Suprapubic skin (tissue), 4 donors: ENCODE data around the gene BFSP2. TPM values are rescaled to one million over a fixed set of nuclear protein-coding genes. Genes with fewer than 3 reads are reported as not detected.

Experiments
- DNase-seq, 2 donors: peaks; one replicate each; pipeline ENCODE4 v3.0.0-alpha.2; 2019; ENCODE audit warnings: low spot score in 2 of 2
- H3K27ac ChIP-seq: fragments of 200-600 bp; sonication (generic); one replicate; pipeline ENCODE4 v1.5.1; 2019
- H3K27me3 ChIP-seq: fragments of 200-600 bp; sonication (generic); one replicate; pipeline ENCODE4 v1.5.1; 2019
- H3K36me3 ChIP-seq: fragments of 200-600 bp; sonication (generic); one replicate; pipeline ENCODE4 v1.5.1; 2019
- H3K4me1 ChIP-seq: fragments of 200-600 bp; sonication (generic); one replicate; pipeline ENCODE4 v1.5.1; 2019
- H3K4me3 ChIP-seq: fragments of 200-600 bp; sonication (generic); one replicate; pipeline ENCODE4 v1.5.1; 2019; ENCODE audit warnings: mild to moderate bottlenecking
- H3K9me3 ChIP-seq: fragments of 200-600 bp; sonication (generic); one replicate; pipeline ENCODE4 v1.5.1; 2019
- EP300 ChIP-seq: sonication (generic); formaldehyde crosslinking; IDR thresholded peaks from one replicate; pipeline ENCODE4 v1.6.1; 2017; ENCODE audit warnings: antibody characterized with exemption
- POLR2A ChIP-seq, 2 donors: fragments of 450-650 bp; IDR thresholded peaks; one replicate each; pipeline ENCODE4 v1.6.1; 2017; ENCODE audit warnings: antibody characterized with exemption in 2 of 2, mild to moderate bottlenecking in 2 of 2, moderate library complexity in 2 of 2
- POLR2AphosphoS5 ChIP-seq, 3 donors: sonication (generic); formaldehyde crosslinking; IDR thresholded peaks; one replicate each; pipeline ENCODE4 v1.6.1; 2017; ENCODE audit warnings: antibody characterized with exemption in 3 of 3
- WGBS: methylation state at CpG from one replicate; pipeline ENCODE4 v1.1.5; 2018; 5-methylcytosine and 5-hydroxymethylcytosine counted together
- total RNA-seq, 4 donors: library from RNA; depleted of rRNA; stranded (reverse); fragments of >200 nt; gene quantifications; one replicate each; pipeline ENCODE4 v1.1.0, GENCODE V29; 2016
- TF ChIP-seq, protein P1 (sequence below), 2 donors: fragments of 200-600 bp in 1 of 2; fragments of 450-650 bp in 1 of 2; sonication (generic) in 1 of 2; IDR thresholded peaks; one replicate each; pipeline ENCODE4 v1.5.1; 2016 to 2019; ENCODE audit warnings: antibody characterized with exemption in 2 of 2, mild to moderate bottlenecking in 1 of 2, moderate library complexity in 1 of 2

The BFSP2 gene
- total RNA-seq, 4 donors from 2014 or later: 2.3 TPM; not detected in 3

DNA sequence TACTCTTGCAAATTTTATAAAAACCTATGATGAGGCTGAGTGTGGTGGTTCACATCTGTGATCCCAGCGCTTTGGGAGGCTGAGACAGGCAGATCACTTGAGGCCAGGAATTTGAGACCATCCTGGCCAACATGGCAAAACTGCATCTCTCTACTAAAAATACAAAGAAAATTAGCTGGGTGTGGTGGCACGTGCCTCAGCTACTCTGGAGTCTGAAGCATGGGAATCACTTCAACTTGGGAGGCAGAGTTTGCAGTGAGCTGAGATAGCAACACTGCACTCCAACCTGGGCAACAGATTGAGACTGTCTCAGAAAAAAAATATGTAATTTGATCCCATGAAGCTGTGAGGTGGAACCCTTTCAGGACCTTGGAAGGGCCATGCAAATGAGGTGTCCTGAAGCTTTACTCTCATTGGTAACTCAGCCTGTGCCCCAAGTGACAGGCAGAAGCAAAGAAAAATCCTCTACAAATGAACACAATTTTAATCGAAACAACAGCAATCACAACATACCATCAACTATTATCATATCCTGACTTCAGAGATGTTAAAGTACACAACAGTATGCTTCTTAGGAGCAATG is 89.0 kb downstream of the BFSP2 start:
- no peak for DNase-seq
- no peaks in the 10 kb centered on the region for H3K9me3 ChIP-seq
- TF ChIP-seq, protein P1, sequence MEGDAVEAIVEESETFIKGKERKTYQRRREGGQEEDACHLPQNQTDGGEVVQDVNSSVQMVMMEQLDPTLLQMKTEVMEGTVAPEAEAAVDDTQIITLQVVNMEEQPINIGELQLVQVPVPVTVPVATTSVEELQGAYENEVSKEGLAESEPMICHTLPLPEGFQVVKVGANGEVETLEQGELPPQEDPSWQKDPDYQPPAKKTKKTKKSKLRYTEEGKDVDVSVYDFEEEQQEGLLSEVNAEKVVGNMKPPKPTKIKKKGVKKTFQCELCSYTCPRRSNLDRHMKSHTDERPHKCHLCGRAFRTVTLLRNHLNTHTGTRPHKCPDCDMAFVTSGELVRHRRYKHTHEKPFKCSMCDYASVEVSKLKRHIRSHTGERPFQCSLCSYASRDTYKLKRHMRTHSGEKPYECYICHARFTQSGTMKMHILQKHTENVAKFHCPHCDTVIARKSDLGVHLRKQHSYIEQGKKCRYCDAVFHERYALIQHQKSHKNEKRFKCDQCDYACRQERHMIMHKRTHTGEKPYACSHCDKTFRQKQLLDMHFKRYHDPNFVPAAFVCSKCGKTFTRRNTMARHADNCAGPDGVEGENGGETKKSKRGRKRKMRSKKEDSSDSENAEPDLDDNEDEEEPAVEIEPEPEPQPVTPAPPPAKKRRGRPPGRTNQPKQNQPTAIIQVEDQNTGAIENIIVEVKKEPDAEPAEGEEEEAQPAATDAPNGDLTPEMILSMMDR (IDR thresholded peaks at IDR 0.05): no peak
- TF ChIP-seq POLR2AphosphoS5 (IDR thresholded peaks at IDR 0.05) (no peak), EP300 (no peak), POLR2A (IDR thresholded peaks at IDR 0.05) (no peak)
- H3K4me3 ChIP-seq: no peak overlapping the region
- WGBS: 33% methylated on average over 3 of the region's 3 CpGs
- peaks cover 5% of the 10 kb centered on the region for H3K4me1 ChIP-seq
- H3K27me3 ChIP-seq: no peaks in the 10 kb centered on the region
- H3K27ac ChIP-seq: no peak overlapping the region
- no peaks in the 10 kb centered on the region for H3K36me3 ChIP-seq

DNA sequence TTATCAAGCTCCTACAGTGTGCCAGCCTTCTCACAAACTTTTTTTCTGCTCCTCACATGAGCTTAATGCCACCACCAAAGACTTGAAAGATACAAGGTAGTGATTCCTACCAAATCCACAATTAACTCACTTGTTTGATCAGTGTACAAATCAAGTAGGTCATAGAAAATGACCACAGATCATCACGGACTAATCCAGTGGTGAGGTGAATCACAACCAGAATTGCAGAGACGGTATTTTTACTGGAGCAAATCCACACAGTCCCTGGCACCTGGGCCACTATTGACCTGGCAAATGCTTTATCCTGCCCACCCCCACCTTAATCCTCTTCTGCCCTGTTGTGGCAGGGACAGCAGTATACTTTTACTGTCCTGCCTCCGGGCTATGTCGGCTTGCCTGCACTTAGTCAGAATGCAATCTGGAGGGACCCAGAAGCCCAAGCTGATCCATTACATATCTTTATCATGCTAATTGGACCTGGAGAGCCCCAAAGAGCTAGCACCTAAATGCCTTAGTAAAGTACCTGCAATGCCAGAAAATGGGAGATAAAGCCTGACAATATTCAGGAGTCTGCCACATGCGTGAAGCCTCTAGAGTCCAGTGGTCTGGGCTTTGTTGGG is 89.7 kb downstream of the BFSP2 start:
- DNase-seq: no peak
- H3K27ac ChIP-seq: no peak overlapping the region
- no peak for TF ChIP-seq EP300
- TF ChIP-seq POLR2AphosphoS5 (IDR thresholded peaks at IDR 0.05): no peak
- no peak for TF ChIP-seq POLR2A (IDR thresholded peaks at IDR 0.05)
- TF ChIP-seq, protein P1 (IDR thresholded peaks at IDR 0.05): no peak
- H3K4me1 ChIP-seq: peaks cover 5% of the 10 kb centered on the region
- no peaks in the 10 kb centered on the region for H3K27me3 ChIP-seq
- no peaks in the 10 kb centered on the region for H3K9me3 ChIP-seq
- H3K36me3 ChIP-seq: no peaks in the 10 kb centered on the region
- 72% methylated on average over 5 of the region's 5 CpGs for WGBS
- no peak overlapping the region for H3K4me3 ChIP-seq

DNA sequence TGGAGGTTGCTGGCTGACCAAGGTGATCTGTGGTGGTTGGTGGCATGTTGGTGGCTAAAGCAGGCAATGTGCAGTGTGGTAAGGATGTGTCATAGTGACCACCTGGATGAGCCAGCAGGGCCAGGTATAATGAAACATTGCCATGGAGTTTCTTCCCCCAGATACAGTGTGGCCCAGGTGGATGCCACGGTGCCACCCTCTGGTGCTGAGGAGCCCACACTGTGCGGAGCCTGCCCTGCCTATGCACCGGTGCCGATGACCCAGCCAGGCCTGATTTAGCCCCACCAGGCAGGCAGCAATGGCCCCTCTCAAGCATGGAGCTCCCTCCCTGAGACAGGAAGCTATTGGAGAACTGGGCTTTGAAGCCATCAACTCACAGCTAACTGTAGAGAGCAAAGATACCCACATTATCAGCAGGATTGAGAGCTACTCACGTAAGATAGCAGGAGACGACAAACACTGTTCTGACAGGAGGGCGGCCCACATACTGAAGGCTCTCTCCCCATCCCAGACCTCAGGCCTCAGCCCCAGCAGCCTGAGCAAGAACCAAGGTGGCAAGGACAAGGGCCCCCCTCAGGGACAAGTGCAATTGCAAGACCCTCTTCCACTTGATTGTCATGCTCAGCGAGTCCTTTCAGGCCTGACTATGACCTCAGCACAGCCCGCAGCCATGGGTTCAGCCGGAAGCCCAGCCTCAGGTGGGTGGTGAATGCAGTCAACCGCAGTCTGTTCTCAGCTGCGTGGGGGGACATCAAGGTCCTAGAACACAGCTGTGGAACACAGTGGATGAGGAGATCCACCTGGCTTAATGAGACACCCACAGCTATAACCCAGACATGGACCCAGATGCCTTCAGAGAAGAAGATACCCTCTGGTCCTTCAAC is 90.9 kb downstream of the BFSP2 start:
- Histone ChIP-seq H3K4me3 (no peak overlapping the region), H3K27me3 (no peaks in the 10 kb centered on the region), H3K36me3 (no peaks in the 10 kb centered on the region), H3K9me3 (no peaks in the 10 kb centered on the region), H3K27ac (no peak overlapping the region), H3K4me1 (peaks cover 5% of the 10 kb centered on the region)
- 100% methylated on average over 5 of the region's 12 CpGs for WGBS
- no peak for TF ChIP-seq POLR2AphosphoS5 (IDR thresholded peaks at IDR 0.05)
- TF ChIP-seq, protein P1 (IDR thresholded peaks at IDR 0.05): no peak
- no peak for DNase-seq

DNA sequence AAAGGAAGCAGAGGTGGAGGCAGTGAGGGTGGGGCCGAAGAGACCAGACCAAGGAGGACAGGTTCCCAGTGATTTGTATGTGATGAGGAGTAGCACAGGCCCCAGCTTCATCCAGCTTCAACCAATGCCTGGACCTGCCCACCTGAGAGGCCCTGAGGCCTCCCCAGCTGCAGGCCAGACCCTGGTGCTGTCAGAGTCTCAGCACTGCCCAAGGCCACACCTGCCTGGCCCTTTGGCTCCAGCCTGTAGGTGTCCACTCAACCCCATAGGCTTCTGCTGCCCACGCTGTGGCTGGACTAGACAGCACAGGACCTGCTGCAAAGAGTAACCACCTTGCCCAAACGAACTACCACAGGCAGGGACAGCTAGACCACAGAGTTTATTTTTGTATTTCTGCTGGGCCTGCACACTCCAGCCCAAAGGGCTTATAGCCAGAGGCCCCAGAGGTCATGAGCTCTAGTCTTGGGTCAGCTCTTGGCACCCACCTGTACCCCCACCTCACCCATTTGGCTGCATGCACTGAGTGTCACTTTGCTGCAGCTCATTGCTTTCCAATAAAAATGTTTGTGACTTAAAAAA is 91.7 kb downstream of the BFSP2 start:
- H3K9me3 ChIP-seq: no peaks in the 10 kb centered on the region
- WGBS: 98% methylated on average over 3 of the region's 3 CpGs
- no peak overlapping the region for H3K4me3 ChIP-seq
- DNase-seq: no peak
- H3K36me3 ChIP-seq: no peaks in the 10 kb centered on the region
- no peak for TF ChIP-seq EP300
- TF ChIP-seq POLR2A (IDR thresholded peaks at IDR 0.05): no peak
- TF ChIP-seq POLR2AphosphoS5 (IDR thresholded peaks at IDR 0.05): no peak
- TF ChIP-seq, protein P1 (IDR thresholded peaks at IDR 0.05): no peak
- H3K27me3 ChIP-seq: no peaks in the 10 kb centered on the region
- H3K4me1 ChIP-seq: peaks cover 5% of the 10 kb centered on the region
- no peak overlapping the region for H3K27ac ChIP-seq
